ENCODE results near the gene CMSS1. TPM values are rescaled to one million over a fixed set of nuclear protein-coding genes. Genes with fewer than 3 reads are reported as not detected.

Gene CMSS1
- total RNA-seq, 1 donor from 2014 or later, result 36.9 TPM

DNA sequence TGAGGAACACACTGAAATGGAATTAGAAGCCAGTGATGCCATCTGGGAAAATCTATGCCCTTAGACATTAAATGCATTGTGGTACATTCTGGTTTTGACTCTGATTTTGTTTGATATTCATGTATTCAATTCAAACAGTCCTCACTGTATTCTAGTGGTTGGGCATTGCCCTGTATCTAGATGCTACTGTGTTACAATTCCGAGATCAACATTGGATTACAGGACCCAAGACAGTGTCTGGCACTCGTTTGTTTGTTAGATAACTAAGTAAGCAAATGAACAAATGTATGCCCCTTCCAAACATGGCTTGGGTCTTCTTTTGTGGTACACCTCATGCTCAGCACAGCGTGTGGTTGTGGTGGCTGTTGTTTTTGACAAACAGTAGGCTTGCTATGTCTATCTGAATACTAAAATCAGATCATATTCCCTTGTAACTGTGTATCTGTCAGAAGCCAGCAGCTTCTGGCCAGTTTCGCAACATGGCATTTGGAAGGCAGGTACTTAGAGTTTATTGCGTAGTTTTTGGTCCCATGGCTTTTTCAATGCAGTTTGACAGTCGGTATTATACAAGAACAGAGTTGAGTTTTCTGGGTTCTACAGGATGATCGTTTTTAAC is 290.9 kb downstream of the CMSS1 start:
- intact Hi-C loops (cut with DNase I), result no loop called here
- no peak for ATAC-seq (ENCODE audit: poor library complexity)
- no peak for DNase-seq

DNA sequence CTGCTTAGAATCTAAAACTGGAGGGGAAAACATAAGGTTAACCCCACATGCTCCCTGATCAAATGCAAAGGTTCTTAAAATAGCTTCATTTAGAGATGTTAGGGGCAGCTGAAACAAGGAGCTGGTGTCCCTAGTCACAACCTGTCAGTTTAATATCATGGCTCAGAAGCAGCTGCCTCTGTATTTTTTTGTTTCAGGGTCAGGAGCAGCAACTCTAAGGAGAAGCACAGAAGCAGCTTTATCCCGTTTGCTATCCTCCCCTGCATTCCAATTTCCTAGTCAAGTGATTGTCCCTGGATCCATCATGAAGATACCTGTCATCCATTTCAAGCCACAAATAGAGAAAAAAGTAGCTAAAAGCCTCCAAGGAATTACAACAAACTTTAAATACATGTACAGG is 292.5 kb downstream of the CMSS1 start:
- ATAC-seq (ENCODE audit: poor library complexity) (no peak), DNase-seq (no peak)
- intact Hi-C loops (cut with DNase I), result no loop called here

DNA sequence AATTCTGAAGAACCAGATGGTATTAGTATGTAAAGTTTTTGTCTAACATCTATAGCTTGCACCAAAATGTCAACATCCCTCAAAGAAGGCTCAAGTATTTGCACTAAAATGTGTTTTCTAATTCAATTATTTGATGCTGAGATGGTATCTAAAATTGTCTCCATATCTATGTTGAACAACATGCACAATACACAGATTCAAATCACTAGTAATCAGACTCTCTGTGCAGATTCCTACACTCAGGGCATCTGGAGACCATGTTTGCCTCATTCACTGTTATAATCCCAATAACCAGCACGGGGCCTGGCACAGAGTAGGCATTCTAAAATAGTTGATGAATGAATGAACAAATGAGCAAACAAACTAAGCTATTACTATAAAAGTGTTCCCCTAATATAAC is 294.1 kb downstream of the CMSS1 start:
- DNase-seq (no peak), ATAC-seq (ENCODE audit: poor library complexity) (no peak)
- intact Hi-C loops (cut with DNase I), result no loop called here

DNA sequence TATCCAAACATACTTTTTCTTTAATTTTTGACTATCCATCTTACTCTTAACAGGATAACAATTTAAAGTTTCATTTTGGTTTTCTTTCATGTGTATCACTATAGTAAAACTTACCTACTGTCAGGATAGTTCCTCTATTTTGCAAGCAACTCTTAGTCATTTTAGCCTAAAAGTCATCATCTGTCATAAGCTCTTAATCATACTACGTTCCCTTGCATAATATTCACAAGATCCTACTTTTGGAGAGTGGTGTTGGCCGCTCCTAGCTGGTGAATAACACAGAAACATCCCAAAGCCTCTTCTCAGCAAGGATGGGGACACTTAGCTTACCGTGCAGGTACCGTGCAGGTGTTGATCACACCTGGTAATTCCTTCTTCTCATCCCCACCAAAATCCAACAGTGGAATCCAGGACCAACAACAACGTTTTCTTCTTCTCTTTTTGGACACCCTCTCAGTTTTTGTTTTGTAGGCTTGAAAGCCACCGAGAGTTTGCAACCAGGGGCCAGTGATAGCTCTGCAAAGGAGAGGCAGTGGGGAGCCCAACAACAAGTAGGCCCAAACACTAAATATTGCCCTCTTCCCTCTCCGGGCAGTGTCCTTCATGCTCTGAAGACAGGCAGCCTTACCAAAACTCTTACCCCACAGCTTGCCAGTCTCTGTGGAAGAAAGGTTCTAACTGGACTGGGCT is 296.2 kb downstream of the CMSS1 start:
- intact Hi-C loops (cut with DNase I), result no loop called here
- ATAC-seq (ENCODE audit: poor library complexity), result peak; percentile 37

DNA sequence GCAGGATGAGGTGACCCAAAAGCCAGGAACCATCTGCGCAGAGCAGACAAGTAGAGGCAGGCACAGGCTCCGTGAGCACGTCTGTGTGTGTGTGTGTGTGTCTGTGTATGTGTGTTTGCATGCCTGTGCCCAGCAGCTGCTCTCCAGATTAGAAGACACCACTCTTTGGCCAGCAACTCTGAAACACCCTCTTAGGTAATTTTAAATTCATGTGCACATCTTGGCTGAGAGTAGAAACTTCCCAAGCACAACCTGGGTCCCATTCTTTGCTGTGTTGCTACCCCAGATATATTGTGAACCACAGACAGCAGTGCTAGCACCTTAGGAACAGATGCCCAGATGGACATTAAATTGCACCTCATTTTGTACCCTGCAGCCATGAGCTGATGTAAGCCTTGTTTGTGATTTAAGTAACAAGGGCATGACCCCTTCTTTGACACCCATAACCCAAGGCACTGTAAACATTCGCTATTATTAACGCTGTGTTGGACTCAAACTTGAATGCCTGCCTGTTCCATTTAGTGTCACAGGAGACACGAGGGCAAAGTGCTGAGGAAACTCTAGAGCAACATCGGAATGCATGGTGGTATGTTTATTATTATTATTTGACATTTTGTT is 296.9 kb downstream of the CMSS1 start, which contains the start of gene FILIP1L:
Gene FILIP1L (minus strand): TSS at position 89 of the 618 bp plus-strand sequence.
- peak; percentile 80 for ATAC-seq (ENCODE audit: poor library complexity)
- intact Hi-C loops (cut with DNase I), result no loop called here
- peak; percentile 50 for DNase-seq

More for the DNA sequence above, 296.2 kb downstream of the CMSS1 start:
- DNase-seq, result no peak

DNA sequence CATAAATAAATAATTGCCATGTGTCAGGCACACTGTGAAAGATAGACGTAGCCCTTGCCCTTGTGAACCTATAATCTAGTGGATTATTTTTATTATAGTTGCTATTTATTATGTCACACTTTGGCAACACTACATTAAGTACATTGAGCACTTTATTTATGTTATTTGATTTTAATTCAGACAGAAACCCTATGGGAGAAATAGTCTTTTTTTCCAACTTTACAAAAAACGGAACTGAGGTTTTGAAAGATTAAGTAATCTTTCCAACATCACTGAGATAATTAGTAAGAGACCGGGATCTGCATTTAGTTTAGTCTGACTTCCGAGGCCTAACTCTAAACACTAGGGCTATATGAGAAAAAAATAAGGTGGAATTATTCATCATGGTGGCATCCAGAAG is 299.4 kb downstream of the CMSS1 start:
- intact Hi-C loops (cut with DNase I), result no loop called here
- ATAC-seq (ENCODE audit: poor library complexity), result no peak
- no peak for DNase-seq

DNA sequence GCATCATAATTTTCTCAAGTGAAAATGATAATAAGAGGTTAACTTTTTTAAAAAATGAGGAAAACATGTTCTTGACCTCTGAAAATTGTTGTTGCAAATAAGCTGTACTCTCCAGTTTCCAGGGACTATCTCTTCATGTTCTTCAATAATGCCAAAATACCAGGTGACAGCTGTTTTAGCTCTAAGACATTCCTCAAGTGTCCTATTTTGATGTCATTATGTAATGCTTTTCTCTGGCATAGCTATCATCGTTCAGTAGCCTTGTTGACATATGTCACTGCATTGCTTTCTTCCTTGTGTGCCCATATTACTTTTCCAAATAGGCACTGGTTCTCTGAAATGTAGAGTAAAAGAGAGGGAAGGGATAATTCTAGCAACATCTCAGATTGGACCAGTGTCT is 302.4 kb downstream of the CMSS1 start:
- intact Hi-C loops (cut with DNase I), result no loop called here
- peak; percentile 55 for ATAC-seq (ENCODE audit: poor library complexity)
- DNase-seq, result no peak

DNA sequence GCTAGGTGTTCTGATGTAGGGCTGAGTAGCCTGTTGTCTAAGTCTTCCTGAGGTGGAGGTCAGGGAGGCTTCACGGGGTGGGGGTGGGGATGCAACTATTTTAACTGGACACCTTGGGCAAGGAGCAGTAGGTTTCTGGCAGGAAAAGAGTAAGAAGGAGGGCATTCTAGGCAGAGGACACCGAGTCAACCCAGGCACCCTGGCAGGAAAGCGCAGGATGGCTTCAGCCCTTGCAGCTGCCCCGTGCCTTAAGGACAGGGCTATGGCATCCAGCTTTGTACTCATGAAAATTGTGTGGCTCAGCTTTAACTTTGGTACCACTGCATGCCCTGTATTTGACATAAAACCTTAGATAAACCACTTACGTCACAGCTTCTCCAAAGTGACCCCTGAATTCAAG is 303.0 kb downstream of the CMSS1 start:
- no peak for DNase-seq
- intact Hi-C loops (cut with DNase I), result no loop called here
- no peak for ATAC-seq (ENCODE audit: poor library complexity)

DNA sequence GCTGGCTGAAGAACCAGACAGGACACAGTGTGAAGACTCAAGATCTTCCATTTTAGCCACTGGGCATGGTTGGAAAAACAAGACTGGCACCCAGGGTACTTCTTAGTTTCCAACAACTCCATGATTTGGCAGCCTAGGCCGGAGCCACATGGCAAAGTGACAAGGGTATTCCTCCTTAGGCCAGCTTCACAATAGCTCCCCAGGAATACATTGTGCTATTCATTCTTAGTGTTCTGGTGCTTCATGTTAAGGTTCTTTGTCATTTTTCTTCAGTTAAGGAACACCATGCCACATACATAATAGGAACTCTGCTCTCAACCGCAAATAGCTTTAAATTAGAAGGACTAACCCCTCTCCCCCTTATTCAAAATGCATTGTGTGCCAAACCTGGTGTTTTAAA is 304.7 kb downstream of the CMSS1 start:
- ATAC-seq (ENCODE audit: poor library complexity), result no peak
- no peak for DNase-seq
- intact Hi-C loops (cut with DNase I), result no loop called here

DNA sequence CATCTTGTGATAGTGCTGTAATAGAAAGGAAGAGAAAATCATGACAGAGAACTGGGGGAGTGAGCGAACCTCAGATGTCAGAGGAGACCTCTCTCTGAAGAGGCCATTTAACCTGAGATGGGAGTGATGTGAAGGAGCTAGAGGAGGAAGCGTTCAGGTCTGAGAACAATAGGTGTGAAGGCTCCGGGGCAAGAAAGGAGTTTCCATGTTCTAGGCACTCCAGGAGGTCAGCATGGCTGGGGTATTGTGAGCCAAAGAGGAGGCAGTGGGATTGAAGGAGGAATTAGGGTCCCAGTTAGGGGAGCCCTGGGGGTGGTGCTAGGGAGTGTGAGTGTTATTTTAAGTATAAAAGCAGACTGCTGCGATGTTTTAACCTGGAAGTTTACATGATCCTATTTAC is 305.4 kb downstream of the CMSS1 start:
- intact Hi-C loops (cut with DNase I), result no loop called here
- no peak for DNase-seq
- ATAC-seq (ENCODE audit: poor library complexity), result no peak

DNA sequence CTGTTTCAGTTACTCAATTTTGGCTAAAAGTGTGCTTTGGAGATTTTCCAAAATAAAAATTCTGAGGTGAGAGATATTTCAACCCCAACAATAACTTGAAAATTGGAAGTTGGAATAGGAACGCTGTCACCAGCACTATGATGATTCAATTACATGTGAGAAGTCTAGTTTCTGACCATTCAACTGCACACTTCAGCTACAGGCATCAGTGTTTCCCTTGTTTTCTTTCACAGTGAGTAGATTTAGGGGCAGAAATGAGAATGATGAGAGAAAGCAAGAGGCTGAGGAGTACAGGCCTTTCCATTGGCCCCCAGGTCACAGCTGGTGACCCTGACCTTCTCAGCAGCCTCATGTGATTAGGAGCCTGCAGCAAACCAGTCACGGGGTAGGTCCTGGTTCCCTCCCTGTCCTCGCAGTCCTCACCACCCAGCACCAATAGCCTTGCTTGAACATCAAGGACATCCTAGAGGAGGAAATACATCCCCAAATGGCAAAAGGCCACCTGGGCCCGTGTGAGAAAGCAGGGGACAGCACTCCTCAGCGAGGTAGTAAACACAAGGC is 306.6 kb downstream of the CMSS1 start:
- intact Hi-C loops (cut with DNase I), result no loop called here
- peak; percentile 66 for ATAC-seq (ENCODE audit: poor library complexity)

DNA sequence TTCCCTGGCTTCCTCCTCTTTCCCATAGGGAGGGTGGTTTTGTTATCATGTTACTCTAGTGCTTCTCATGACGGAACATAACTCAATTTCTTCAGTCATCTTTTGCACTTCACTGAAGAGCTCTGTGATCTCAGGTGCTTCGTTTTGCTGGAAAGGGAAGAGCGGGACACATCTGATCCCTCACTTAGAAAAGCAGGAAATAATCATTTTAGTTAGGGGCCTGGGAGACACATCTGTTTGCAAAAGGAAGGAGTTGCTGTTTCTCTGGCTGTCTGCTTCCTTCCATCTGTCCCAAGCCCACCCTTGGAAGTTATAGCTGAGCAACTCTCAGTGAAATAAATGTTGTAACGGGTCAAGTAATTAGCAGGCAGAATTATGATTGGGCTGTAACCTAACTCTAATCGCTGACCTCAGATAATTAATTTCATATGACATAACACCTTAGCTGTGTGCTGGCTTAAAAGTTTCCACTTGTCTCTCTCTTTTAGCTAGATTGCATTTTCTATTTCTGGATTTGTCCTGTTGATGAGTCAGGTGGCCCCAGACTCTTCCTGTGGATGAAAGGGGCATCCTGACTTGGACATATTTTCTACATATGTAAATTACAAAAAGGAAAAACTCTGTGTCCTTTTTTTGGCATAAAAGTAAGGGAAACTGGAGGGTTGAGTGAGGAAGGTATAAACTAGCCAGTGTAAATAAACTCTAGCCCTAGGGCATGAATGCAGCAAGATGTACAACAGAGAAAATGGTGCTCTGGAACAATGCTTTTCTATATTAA is 307.7 kb downstream of the CMSS1 start:
- no peak for DNase-seq
- peak; percentile 65 for ATAC-seq (ENCODE audit: poor library complexity)
- intact Hi-C loops (cut with DNase I), result no loop called here

More for the DNA sequence above, 306.6 kb downstream of the CMSS1 start:
- DNase-seq, result no peak

DNA sequence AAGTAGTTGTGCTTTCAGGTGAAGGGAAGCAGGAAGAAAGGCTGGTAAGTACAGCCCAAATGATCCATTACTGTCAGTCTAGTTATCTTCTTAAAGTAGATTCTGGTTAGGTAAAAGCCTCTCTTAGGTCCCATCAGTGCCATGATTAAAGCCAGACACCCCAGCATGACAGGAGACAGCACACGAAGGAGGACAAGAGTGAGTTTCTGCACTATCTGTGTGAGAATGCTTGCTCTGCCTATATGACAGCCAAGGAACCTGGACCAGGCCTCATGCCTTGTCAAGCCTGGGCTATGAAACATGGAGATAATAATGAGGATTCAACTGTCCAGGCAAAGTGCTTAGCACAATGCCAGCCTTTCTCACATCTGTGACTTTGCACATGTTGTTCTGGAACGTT is 310.1 kb downstream of the CMSS1 start:
- DNase-seq (no peak), ATAC-seq (ENCODE audit: poor library complexity) (no peak)
- intact Hi-C loops (cut with DNase I), result no loop called here

DNA sequence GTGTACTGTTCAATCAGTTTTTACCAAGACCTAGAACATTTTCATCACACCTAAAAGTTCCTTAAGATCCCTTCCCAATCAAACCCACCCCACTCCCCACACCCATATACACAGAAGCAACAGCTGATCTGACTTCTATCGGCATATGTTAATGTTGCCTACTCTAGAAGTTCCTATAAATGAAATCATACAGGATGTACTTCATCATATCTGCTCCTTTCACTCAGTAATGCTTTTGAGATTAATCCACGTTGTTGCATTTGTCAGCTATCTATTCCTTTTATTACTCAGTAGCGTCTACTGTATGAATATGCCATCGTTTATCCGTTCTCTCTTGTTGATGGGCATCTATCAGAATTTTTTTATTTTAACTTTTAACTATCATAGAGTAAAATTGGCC is 310.9 kb downstream of the CMSS1 start:
- ATAC-seq (ENCODE audit: poor library complexity), result no peak

DNA sequence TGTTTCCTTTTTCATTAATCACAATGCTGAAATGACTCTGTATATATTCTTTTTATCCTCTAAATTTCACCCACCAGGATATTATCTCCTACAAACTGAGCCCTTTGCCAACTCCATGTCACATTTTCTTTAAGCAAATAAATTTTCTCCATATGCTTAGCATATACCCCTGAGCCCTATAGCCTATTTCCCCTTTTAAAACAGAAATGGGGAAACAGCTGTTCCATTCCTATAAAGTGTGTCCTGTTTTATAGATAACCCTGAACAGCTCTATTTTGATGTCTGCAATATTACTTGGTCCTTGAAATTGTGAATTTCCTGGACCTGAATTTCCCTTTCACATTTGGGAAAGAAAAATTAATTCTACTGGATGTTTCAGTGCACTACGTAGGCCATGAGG is 312.3 kb downstream of the CMSS1 start:
- intact Hi-C loops (cut with DNase I), result no loop called here
- DNase-seq, result no peak
- no peak for ATAC-seq (ENCODE audit: poor library complexity)

More for the DNA sequence above, 310.9 kb downstream of the CMSS1 start:
- DNase-seq, result no peak
- intact Hi-C loops (cut with DNase I), result no loop called here

DNA sequence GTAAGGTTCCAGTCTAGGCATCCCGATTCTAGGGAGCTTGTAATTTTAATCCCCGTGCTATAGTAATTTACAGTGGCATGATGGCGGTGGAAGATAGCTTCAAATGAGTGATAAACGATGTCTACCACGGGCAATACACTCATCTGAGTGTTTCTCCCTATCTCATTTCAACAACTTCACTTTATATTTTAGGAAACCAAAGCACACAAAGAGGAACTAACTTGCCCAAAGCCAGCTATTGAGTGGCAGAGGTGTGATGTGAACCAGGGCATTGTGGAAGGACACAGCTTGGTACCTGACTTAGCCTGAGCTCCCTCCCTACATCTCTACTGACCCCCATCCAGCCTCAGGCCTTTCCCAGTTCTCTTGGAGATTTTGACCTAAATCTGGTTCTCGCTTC is 313.6 kb downstream of the CMSS1 start:
- DNase-seq, result no peak
- intact Hi-C loops (cut with DNase I), result no loop called here
- ATAC-seq (ENCODE audit: poor library complexity), result no peak

DNA sequence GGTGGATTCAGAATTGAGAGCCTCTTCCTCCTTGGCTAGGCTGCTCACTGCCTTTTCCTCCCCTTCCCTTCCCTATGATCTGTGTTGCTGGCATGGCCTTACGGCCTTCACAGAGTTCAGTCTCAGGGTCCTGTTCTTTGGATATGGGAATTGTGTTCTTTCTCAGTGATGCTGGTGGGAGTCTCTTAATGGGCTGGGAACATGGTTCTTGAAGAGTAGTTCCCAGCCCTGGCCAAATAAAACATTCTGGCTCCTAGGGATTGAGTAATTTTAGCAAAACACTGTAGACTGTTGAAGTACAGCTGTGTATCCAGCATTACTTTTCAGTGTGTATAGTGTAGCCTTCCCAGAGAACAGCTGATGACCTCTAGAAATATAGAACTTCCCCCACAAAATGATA is 319.3 kb downstream of the CMSS1 start:
- intact Hi-C loops (cut with DNase I), result no loop called here
- peak; percentile 94 for ATAC-seq (ENCODE audit: poor library complexity)
- DNase-seq, result no peak

DNA sequence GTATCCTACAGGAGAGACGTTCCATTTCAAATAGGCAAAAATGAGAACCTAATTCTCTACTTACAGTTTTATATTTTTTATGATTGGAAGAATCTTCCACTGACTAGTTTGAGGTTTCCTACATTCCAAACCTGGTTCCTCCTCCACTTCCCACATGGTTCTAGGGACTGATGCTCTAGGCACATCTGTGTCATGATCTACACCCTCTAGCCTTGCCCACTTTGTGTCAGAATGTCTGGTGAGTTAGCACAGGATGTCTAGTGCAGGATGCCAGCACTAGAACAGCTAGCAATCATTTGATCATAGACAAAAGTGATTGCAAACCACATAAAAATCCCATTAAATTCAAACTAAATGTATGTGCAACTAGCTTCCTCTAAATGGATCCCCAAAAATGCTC is 323.3 kb downstream of the CMSS1 start:
- DNase-seq (no peak), ATAC-seq (ENCODE audit: poor library complexity) (no peak)
- intact Hi-C loops (cut with DNase I), result no loop called here

DNA sequence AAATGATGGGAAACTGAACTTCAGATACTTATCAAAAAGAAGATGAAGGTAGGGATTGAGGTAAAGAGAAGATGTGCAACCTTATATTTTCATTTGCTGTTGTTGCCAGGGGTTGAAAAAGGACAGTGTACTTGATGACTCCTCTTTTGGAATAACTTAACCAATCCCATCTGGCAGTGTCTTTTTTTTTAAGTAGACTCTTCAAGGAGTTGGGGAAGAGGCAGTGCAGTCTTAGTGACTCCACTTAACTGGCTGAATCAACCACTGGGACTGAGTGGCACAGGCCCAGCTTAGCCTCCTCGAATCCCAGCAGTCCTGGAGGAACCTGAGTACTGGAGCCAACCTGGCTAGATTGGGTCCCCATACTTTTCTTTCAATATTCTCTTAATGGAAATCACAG is 323.9 kb downstream of the CMSS1 start:
- ATAC-seq (ENCODE audit: poor library complexity), result no peak
- intact Hi-C loops (cut with DNase I), result no loop called here
- DNase-seq, result no peak

Measured in Right ventricle myocardium superior (tissue), 1 donor.